ENCODE data around the gene HSPH1. TPM values are rescaled to one million over a fixed set of nuclear protein-coding genes. Genes with fewer than 3 reads are reported as not detected.

Gene HSPH1
- total RNA-seq (ENCODE audit: unreplicated experiment): 114 TPM
- long read RNA-seq, full-length matches to known transcripts: 16 of 46 reads
- long read RNA-seq, partial matches to known transcripts: 26 of 46 reads
- long read RNA-seq, other reads (novel, unspliced or antisense): 4 of 46 reads

DNA sequence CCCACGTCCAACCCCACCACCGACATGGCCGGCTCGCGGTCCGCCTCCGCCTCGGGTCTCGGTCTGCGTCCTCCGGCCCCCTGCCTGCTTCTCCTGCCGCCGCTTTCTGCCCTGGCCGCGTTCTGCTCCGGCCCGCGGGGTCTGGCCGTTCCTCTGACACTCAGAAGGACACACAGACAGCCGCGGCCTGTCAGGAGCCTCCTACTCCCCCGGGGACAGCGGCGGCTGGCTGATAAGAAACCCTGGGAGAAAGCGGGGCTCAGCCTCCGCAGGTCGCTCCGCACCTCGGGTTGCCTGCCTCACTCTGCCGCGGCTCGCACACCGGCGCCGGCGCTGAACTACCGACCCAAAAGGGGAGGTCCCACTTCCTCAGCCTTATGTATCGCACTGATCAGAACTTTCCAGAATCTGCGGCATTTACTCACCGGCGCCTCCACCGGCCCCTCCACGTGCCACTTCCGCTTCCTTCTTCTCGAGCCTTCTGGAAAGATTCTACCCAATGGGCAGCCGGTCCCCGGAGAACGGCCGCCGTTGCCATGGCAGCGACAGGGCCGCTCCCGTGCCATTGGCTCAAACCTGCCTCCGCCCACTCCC is at the start of gene HSPH1:
TSS of gene HSPH1 (minus strand) at position 348 of the 594 bp plus-strand sequence. CDS start at position 26, 322 bp downstream.
- Mint-ChIP-seq H3K4me1 (ENCODE audit: low read depth, unreplicated experiment) (peaks cover 15% of the 10 kb centered on the region), H3K4me3 (ENCODE audit: unreplicated experiment) (peak within 1 kb of the TSS; percentile 98), H3K27me3 (ENCODE audit: unreplicated experiment) (peaks cover 11% of the 10 kb centered on the region), H3K36me3 (ENCODE audit: unreplicated experiment) (no peaks in the 10 kb centered on the region), H3K27ac (ENCODE audit: unreplicated experiment) (peak within 1 kb of the TSS; percentile 99), H3K9me3 (ENCODE audit: unreplicated experiment) (peaks cover 10% of the 10 kb centered on the region)
- peak; percentile 100 for DNase-seq
- TF ChIP-seq, protein P1, sequence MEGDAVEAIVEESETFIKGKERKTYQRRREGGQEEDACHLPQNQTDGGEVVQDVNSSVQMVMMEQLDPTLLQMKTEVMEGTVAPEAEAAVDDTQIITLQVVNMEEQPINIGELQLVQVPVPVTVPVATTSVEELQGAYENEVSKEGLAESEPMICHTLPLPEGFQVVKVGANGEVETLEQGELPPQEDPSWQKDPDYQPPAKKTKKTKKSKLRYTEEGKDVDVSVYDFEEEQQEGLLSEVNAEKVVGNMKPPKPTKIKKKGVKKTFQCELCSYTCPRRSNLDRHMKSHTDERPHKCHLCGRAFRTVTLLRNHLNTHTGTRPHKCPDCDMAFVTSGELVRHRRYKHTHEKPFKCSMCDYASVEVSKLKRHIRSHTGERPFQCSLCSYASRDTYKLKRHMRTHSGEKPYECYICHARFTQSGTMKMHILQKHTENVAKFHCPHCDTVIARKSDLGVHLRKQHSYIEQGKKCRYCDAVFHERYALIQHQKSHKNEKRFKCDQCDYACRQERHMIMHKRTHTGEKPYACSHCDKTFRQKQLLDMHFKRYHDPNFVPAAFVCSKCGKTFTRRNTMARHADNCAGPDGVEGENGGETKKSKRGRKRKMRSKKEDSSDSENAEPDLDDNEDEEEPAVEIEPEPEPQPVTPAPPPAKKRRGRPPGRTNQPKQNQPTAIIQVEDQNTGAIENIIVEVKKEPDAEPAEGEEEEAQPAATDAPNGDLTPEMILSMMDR (IDR thresholded peaks at IDR 0.05; ENCODE audit: partially characterized antibody, unreplicated experiment): peak; percentile 28

DNA sequence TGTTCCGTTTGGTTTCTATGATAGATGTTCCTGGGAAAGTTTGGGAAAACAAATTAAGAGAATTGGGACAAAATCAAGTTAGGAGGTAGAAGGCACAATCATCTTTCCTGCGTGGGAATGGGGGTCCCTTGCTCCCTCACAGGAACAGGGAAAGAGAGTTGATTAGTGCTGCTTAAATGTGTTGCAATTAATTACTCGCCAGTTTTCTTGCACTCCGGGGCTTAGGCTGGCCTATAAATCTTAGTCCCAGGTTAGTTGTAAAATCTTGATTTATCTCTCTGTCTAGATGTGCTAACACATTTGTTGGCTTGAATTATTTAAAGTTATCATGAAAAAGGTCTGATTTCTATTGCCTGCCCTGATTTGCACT is 48.1 kb upstream of the HSPH1 start:
- TF ChIP-seq, protein P1 (IDR thresholded peaks at IDR 0.05; ENCODE audit: partially characterized antibody, unreplicated experiment): no peak
- peaks cover 50% of the 10 kb centered on the region for H3K4me1 Mint-ChIP-seq (ENCODE audit: low read depth, unreplicated experiment)
- H3K36me3 Mint-ChIP-seq (ENCODE audit: unreplicated experiment): no peaks in the 10 kb centered on the region
- DNase-seq: no peak
- H3K27ac Mint-ChIP-seq (ENCODE audit: unreplicated experiment): peak overlapping the region; percentile 97
- H3K9me3 Mint-ChIP-seq (ENCODE audit: unreplicated experiment): peaks cover 3% of the 10 kb centered on the region
- H3K27me3 Mint-ChIP-seq (ENCODE audit: unreplicated experiment): peaks cover 2% of the 10 kb centered on the region
- peak overlapping the region; percentile 71 for H3K4me3 Mint-ChIP-seq (ENCODE audit: unreplicated experiment)

DNA sequence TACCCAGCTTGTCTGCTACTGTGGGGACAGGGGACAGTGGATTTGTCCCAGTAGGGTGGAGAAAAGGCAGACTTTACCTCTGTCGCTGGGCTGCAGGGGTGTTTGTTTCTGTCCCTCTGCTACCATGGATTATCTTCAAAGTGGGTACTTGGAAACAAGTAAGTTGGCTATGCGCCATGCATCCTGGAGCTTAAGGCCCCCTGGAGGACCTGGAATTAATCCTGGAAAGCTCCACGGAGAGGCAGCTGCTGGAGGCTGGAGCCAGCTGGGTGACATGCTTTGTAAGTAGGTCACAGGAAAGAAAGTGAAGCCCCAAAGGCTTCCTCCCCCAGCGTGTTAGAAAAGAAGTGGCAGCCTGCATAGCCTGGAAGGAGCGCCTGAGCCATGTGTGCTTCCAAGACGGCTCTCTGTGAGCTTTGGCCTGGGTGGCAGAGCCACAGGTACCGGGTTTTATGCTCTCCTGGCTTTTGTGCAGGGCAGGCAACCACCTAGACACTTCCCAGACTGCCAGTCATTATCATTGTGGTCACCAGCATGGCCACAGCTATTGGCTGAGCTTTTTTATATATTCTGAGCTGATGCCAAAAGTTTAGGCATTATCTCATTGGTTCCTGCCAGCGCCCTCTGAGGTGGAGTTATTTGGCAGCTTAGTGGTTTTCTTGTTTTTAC is 47.6 kb upstream of the HSPH1 start:
- Mint-ChIP-seq H3K27me3 (ENCODE audit: unreplicated experiment) (peaks cover 2% of the 10 kb centered on the region), H3K4me1 (ENCODE audit: low read depth, unreplicated experiment) (peaks cover 51% of the 10 kb centered on the region), H3K36me3 (ENCODE audit: unreplicated experiment) (no peaks in the 10 kb centered on the region), H3K27ac (ENCODE audit: unreplicated experiment) (peak overlapping the region; percentile 97), H3K4me3 (ENCODE audit: unreplicated experiment) (peak overlapping the region; percentile 71), H3K9me3 (ENCODE audit: unreplicated experiment) (peaks cover 3% of the 10 kb centered on the region)
- TF ChIP-seq, protein P1 (IDR thresholded peaks at IDR 0.05; ENCODE audit: partially characterized antibody, unreplicated experiment): peak; percentile 3
- DNase-seq: peak; percentile 69

DNA sequence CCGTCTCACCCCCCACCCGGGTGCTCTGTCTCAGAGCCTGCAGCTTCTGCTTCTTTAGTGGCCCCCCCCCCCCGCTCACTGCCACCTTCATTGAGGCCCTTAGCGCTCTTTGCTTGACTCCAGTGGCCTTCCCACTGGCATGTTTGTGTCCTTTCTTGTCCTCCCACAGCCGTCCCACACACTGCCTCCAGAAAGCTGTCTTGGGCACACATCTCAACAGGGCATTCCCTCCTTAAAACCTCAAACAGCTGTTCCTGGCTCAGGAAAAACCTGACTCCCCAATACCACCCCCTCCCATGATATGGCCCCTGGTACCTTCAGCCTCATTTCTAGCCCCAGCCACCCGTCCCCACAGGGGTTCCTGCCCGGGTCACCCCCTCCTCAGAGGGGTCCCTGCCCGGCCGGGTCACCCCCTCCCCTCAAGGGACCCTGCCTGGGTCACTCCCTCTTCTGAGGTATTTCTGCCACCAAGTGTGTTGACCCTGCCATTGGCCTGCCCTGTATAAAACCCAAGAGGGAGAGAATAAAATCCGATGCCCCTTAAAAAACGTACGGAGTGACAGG is 46.9 kb upstream of the HSPH1 start:
- Mint-ChIP-seq H3K4me3 (ENCODE audit: unreplicated experiment) (peak overlapping the region; percentile 71), H3K27me3 (ENCODE audit: unreplicated experiment) (peaks cover 2% of the 10 kb centered on the region), H3K9me3 (ENCODE audit: unreplicated experiment) (peaks cover 3% of the 10 kb centered on the region), H3K4me1 (ENCODE audit: low read depth, unreplicated experiment) (peaks cover 47% of the 10 kb centered on the region), H3K27ac (ENCODE audit: unreplicated experiment) (peak overlapping the region; percentile 97), H3K36me3 (ENCODE audit: unreplicated experiment) (no peaks in the 10 kb centered on the region)
- no peak for DNase-seq
- TF ChIP-seq, protein P1 (IDR thresholded peaks at IDR 0.05; ENCODE audit: partially characterized antibody, unreplicated experiment): peak; percentile 4
